ENCODE measurements around the gene RYR3. TPM values are rescaled to one million over a fixed set of nuclear protein-coding genes. Genes with fewer than 3 reads are reported as not detected.

Gene RYR3
- total and polyA plus RNA-seq, 2 donors (not counting 1 experiment from before 2014, with no cell fraction given) = not detected

DNA sequence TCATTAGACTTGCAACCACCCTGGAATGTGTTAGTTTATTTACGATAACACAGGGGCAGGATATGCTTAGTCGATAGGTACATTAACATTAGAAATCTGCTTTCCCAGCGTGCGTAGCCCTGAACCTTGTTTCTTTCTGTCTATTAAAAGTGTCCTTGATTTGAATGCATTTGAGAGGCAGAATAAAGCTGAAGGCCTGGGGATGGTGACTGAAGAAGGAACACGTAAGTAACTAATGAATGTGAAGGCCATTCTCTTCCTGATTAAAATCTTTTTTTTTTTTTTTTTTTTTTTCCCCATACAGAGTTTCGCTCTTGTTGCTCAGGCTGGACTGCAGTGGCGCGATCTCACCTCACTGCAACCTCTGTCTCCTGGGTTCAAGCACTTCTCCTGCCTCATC is 514.7 kb downstream of the RYR3 start:
- Histone ChIP-seq H3K36me3 (replicated peaks in 1 of 2; ENCODE audit: control extremely low read depth in 1 of 2, control insufficient read depth in 1 of 2, extremely low read depth in 1 of 2, insufficient read depth in 2 of 2, low read length in 1 of 2) (no peaks in the 10 kb centered on the region), H3K27me3 (replicated peaks in 1 of 4; ENCODE audit: control extremely low read depth in 1 of 4, control insufficient read depth in 3 of 4, insufficient read depth in 4 of 4, low read length in 3 of 4) (peaks cover 0 to 2% (median 0%) of the 10 kb centered on the region in 4 experiments), H3K4me1 (ENCODE audit: control insufficient read depth in 2 of 2, insufficient read depth in 2 of 2, low read length in 2 of 2) (no peaks in the 10 kb centered on the region), H2AFZ (ENCODE audit: insufficient read depth, low read depth, low read length, poor library complexity, severe bottlenecking) (no peak overlapping the region), H3K4me3 (ENCODE audit: control extremely low read depth in 1 of 5, extremely low read depth in 1 of 5, insufficient read depth in 1 of 5, low read depth in 2 of 5, low read length in 4 of 5) (no peak overlapping the region), H3K9me3 (ENCODE audit: control extremely low read depth in 1 of 3, control insufficient read depth in 2 of 3, insufficient read depth in 1 of 3, low read length in 2 of 3) (no peaks in the 10 kb centered on the region), H3K4me2 (replicated peaks; ENCODE audit: low read depth, low read length, poor library complexity, severe bottlenecking) (no peak overlapping the region), H3K79me2 (ENCODE audit: control insufficient read depth, insufficient read depth, low read length) (no peaks in the 10 kb centered on the region), H3K27ac (ENCODE audit: low read length in 2 of 2) (no peak overlapping the region), H3K9ac (ENCODE audit: low read length) (no peak overlapping the region), H4K20me1 (ENCODE audit: control insufficient read depth, insufficient read depth, low read length, poor library complexity, severe bottlenecking) (no peaks in the 10 kb centered on the region)
- ChIA-PET CTCF (no interaction called here), POLR2A (no interaction called here)
- Mint-ChIP-seq H3K27me3 (peaks cover 10% of the 10 kb centered on the region), H3K4me1 (no peaks in the 10 kb centered on the region), H3K27ac (no peak overlapping the region), H3K9me3 (ENCODE audit: insufficient read depth) (no peaks in the 10 kb centered on the region), H3K4me3 (no peak overlapping the region)
- DNase-seq (no peak), ATAC-seq (ENCODE audit: low read depth) (no peak)
- TF ChIP-seq, protein P1, sequence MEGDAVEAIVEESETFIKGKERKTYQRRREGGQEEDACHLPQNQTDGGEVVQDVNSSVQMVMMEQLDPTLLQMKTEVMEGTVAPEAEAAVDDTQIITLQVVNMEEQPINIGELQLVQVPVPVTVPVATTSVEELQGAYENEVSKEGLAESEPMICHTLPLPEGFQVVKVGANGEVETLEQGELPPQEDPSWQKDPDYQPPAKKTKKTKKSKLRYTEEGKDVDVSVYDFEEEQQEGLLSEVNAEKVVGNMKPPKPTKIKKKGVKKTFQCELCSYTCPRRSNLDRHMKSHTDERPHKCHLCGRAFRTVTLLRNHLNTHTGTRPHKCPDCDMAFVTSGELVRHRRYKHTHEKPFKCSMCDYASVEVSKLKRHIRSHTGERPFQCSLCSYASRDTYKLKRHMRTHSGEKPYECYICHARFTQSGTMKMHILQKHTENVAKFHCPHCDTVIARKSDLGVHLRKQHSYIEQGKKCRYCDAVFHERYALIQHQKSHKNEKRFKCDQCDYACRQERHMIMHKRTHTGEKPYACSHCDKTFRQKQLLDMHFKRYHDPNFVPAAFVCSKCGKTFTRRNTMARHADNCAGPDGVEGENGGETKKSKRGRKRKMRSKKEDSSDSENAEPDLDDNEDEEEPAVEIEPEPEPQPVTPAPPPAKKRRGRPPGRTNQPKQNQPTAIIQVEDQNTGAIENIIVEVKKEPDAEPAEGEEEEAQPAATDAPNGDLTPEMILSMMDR (IDR thresholded peaks at IDR 0.05) = no peak
- TF ChIP-seq EZH2 (IDR thresholded peaks at IDR 0.05; ENCODE audit: borderline replicate concordance, insufficient read depth, low read depth, low read length, poor library complexity, severe bottlenecking) = no peak
- 100% methylated on average over 3 of the region's 8 CpGs for WGBS (ENCODE audit: insufficient coverage)
- intact Hi-C loops (cut with micrococcal nuclease) = no loop called here

DNA sequence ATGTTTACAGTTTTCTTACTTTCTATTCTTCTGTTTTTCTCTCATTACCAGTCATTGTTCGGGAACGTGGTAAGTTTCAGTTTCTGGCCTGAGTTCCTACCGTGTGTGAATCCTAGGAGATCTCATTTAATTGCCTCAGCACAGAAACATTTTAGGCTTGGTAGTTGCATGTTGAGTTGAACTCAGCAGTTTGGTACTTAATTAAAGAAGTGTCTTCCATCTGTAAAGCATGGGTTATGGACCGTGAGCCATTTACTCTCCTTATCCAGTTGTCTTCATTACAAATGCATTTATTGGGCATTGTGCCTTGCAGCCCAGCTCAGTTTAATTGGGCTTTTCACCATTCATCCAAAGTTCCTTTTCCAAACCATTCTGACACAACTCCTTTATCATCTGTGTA is 515.4 kb downstream of the RYR3 start:
- POLR2A ChIA-PET = no interaction called here
- intact Hi-C loops (cut with micrococcal nuclease) = no loop called here
- Histone ChIP-seq H3K4me1 (ENCODE audit: control insufficient read depth in 2 of 2, insufficient read depth in 2 of 2, low read length in 2 of 2) (no peaks in the 10 kb centered on the region), H3K9ac (ENCODE audit: low read length) (no peak overlapping the region), H3K4me3 (ENCODE audit: control extremely low read depth in 1 of 5, extremely low read depth in 1 of 5, insufficient read depth in 1 of 5, low read depth in 2 of 5, low read length in 4 of 5) (no peak overlapping the region), H4K20me1 (ENCODE audit: control insufficient read depth, insufficient read depth, low read length, poor library complexity, severe bottlenecking) (no peaks in the 10 kb centered on the region), H2AFZ (ENCODE audit: insufficient read depth, low read depth, low read length, poor library complexity, severe bottlenecking) (no peak overlapping the region), H3K9me3 (ENCODE audit: control extremely low read depth in 1 of 3, control insufficient read depth in 2 of 3, insufficient read depth in 1 of 3, low read length in 2 of 3) (no peaks in the 10 kb centered on the region), H3K36me3 (replicated peaks in 1 of 2; ENCODE audit: control extremely low read depth in 1 of 2, control insufficient read depth in 1 of 2, extremely low read depth in 1 of 2, insufficient read depth in 2 of 2, low read length in 1 of 2) (no peaks in the 10 kb centered on the region), H3K27me3 (replicated peaks in 1 of 4; ENCODE audit: control extremely low read depth in 1 of 4, control insufficient read depth in 3 of 4, insufficient read depth in 4 of 4, low read length in 3 of 4) (peaks cover 0 to 2% (median 0%) of the 10 kb centered on the region in 4 experiments), H3K27ac (ENCODE audit: low read length in 2 of 2) (no peak overlapping the region), H3K79me2 (ENCODE audit: control insufficient read depth, insufficient read depth, low read length) (no peaks in the 10 kb centered on the region), H3K4me2 (replicated peaks; ENCODE audit: low read depth, low read length, poor library complexity, severe bottlenecking) (no peak overlapping the region)
- no peaks in the 10 kb centered on the region for H3K4me1 Mint-ChIP-seq
- H3K27ac Mint-ChIP-seq = no peak overlapping the region
- CTCF ChIA-PET = no interaction called here
- H3K4me3 Mint-ChIP-seq = no peak overlapping the region
- H3K9me3 Mint-ChIP-seq (ENCODE audit: insufficient read depth) = no peaks in the 10 kb centered on the region
- ATAC-seq (ENCODE audit: low read depth) (no peak), DNase-seq (no peak)
- no peak for TF ChIP-seq EZH2 (IDR thresholded peaks at IDR 0.05; ENCODE audit: borderline replicate concordance, insufficient read depth, low read depth, low read length, poor library complexity, severe bottlenecking)
- TF ChIP-seq, protein P1 (IDR thresholded peaks at IDR 0.05) = no peak
- no CpG with 5 or more reads among the region's 4 CpGs for WGBS (ENCODE audit: insufficient coverage)
- H3K27me3 Mint-ChIP-seq = peaks cover 10% of the 10 kb centered on the region
